Body of pancreas (tissue), 4 donors: ENCODE measurements around the gene GULP1.

Source experiments
- POLR2A ChIP-seq, 3 donors: fragments of 450-650 bp; IDR thresholded peaks; one replicate each; pipeline ENCODE4 v1.6.1; 2016; ENCODE audit warnings: antibody characterized with exemption in 3 of 3, mild to moderate bottlenecking in 2 of 3
- TF ChIP-seq, protein P1 (sequence below), 7 experiments: fragments of 450-650 bp in 4 of 7; fragments of 200-600 bp in 3 of 7; sonication (generic) in 3 of 7; IDR thresholded peaks; one replicate each; pipeline ENCODE4 v1.5.1; 2016 to 2019; ENCODE audit warnings: antibody characterized with exemption in 7 of 7

DNA sequence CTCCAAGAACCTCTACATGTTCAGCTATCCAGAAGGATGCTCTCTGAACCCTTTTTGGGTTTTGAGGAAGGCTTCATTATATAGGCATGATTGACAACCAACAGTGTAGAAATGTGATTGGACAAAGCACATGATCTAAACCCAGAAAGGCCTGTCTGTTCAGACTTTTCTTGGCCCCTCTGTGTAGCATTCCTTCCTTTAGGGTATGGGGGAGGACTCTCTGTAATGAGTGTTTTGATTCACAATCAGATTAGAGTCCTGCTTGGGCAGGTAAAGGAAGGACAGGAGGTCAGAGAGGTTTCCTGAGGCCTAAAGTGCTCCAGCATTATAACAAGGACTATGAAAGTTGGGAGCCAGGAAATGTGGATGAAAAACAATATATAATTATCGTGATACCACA lies 13.6 kb downstream of the GULP1 start:
- TF ChIP-seq, protein P1, sequence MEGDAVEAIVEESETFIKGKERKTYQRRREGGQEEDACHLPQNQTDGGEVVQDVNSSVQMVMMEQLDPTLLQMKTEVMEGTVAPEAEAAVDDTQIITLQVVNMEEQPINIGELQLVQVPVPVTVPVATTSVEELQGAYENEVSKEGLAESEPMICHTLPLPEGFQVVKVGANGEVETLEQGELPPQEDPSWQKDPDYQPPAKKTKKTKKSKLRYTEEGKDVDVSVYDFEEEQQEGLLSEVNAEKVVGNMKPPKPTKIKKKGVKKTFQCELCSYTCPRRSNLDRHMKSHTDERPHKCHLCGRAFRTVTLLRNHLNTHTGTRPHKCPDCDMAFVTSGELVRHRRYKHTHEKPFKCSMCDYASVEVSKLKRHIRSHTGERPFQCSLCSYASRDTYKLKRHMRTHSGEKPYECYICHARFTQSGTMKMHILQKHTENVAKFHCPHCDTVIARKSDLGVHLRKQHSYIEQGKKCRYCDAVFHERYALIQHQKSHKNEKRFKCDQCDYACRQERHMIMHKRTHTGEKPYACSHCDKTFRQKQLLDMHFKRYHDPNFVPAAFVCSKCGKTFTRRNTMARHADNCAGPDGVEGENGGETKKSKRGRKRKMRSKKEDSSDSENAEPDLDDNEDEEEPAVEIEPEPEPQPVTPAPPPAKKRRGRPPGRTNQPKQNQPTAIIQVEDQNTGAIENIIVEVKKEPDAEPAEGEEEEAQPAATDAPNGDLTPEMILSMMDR (IDR thresholded peaks at IDR 0.05): no peak
- no peak for TF ChIP-seq POLR2A (IDR thresholded peaks at IDR 0.05)
